HL-60/S4 (cell line): Measurements from ENCODE around the gene RNF123.

Experiments
- in situ Hi-C: fragments of 300-500 bp; cut with MboI; formaldehyde crosslinking; loops from 2 replicates; pipeline ENCODE4 v1.14.3; 2022; ENCODE audit warnings: low sequenced_read_pairs

The RNF123 gene

GRCh38 chr3:49700453-49701128, 11.2 kb downstream of the RNF123 start:
- in situ Hi-C loops = no loop called here

- in situ Hi-C loops = no loop called here
Observed at GRCh38 chr3:49701388-49702077, 12.2 kb downstream of the RNF123 start.

- in situ Hi-C loops = no loop called here
Observed at GRCh38 chr3:49702672-49703071, 13.3 kb downstream of the RNF123 start.

- in situ Hi-C loops = no loop called here
Observed at GRCh38 chr3:49703443-49703927, 14.1 kb downstream of the RNF123 start.

GRCh38 chr3:49703956-49704355, 14.6 kb downstream of the RNF123 start:
- in situ Hi-C loops = no loop called here

GRCh38 chr3:49704629-49705028, 15.3 kb downstream of the RNF123 start:
- in situ Hi-C loops = no loop called here

- in situ Hi-C loops = no loop called here
Observed at GRCh38 chr3:49705390-49705960, 16.1 kb downstream of the RNF123 start.

GRCh38 chr3:49706456-49707112, 17.2 kb downstream of the RNF123 start:
- in situ Hi-C loops = no loop called here

GRCh38 chr3:49707113-49707480, 17.7 kb downstream of the RNF123 start:
- in situ Hi-C loops = no loop called here

GRCh38 chr3:49709852-49710251, 20.5 kb downstream of the RNF123 start:
- in situ Hi-C loops = no loop called here

- in situ Hi-C loops = no loop called here
Observed at GRCh38 chr3:49711489-49711888, 22.1 kb downstream of the RNF123 start.

GRCh38 chr3:49712166-49712565, 22.8 kb downstream of the RNF123 start:
- in situ Hi-C loops = no loop called here

GRCh38 chr3:49712631-49713317, 23.4 kb downstream of the RNF123 start:
- in situ Hi-C loops = no loop called here

- in situ Hi-C loops = no loop called here
Observed at GRCh38 chr3:49713336-49714105, 24.2 kb downstream of the RNF123 start.

- in situ Hi-C loops = no loop called here
Observed at GRCh38 chr3:49714728-49715550, 25.6 kb downstream of the RNF123 start.

GRCh38 chr3:49715611-49716121, 26.3 kb downstream of the RNF123 start:
- in situ Hi-C loops = no loop called here

GRCh38 chr3:49716169-49716568, 26.8 kb downstream of the RNF123 start:
- in situ Hi-C loops = no loop called here

- in situ Hi-C loops = no loop called here
Observed at GRCh38 chr3:49716691-49717210, 27.4 kb downstream of the RNF123 start.
